GM13977 (cell line): ENCODE measurements around the gene ATP8A2.

Experiments used
- DNase-seq: peaks from one replicate; pipeline ENCODE4 v3.0.0; 2012; ENCODE audit warnings: low spot score
- CTCF ChIP-seq: IDR thresholded peaks from 2 replicates; pipeline ENCODE4 v1.5.1; 2012; ENCODE audit warnings: mild to moderate bottlenecking, control low read depth; ENCODE audit not compliant: insufficient read depth; ENCODE audit errors: extremely low read depth, missing control alignments
- in situ Hi-C: fragments of 300-500 bp; cut with MboI; formaldehyde crosslinking; loops from one replicate; pipeline ENCODE4 v1.12.0; 2022; ENCODE audit warnings: low sequenced_read_pairs, low pct_unique_long_range_greater_than_20kb, mixed read lengths, inconsistent platforms; ENCODE audit not compliant: unreplicated experiment

Gene ATP8A2

GRCh38 chr13:25879466-25879865 is 507.7 kb downstream of the ATP8A2 start:
- DNase-seq = no peak
- in situ Hi-C loops = no loop called here
- TF ChIP-seq CTCF = no peak

DNA sequence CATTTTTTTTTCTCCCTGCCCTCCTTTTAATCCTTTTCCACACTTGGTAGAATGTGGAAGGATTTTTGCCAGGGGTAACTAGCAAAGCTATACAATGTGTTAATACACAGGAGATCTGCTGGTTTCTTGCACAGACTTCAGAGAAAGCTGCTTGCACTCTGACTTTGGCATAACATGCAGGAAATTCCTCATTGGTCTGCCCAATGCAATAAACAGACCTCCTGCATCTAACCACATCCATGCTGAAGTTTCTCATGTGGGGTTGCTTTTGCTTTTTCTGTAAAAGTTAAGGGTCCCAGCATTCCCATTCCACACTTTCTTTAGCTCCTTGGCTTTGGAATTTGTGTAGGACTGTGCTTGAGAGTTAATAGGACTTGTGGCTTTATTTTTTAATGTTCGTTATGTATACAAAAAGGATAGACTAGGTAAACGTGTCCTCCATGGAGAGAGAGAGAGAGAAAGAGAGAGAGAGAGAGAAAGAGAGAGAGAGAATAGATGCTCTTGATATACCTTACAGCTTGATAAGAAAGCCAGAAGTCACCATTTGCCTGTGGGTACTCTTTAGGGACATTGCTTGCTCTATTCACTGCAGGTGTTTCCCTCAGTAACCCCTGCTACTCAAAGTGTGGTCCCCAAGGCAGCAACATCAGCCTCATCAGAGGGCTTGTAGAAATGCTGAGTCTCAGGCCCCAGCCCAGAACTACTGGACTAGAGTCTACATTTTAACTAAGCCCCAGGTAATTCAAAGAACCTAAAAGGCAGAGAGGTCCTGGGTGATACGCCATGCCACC is 509.6 kb downstream of the ATP8A2 start:
- no peak for TF ChIP-seq CTCF
- in situ Hi-C loops = no loop called here
- DNase-seq = no peak

GRCh38 chr13:25881971-25882451 is 510.2 kb downstream of the ATP8A2 start:
- TF ChIP-seq CTCF = no peak
- in situ Hi-C loops = no loop called here
- DNase-seq = no peak

DNA sequence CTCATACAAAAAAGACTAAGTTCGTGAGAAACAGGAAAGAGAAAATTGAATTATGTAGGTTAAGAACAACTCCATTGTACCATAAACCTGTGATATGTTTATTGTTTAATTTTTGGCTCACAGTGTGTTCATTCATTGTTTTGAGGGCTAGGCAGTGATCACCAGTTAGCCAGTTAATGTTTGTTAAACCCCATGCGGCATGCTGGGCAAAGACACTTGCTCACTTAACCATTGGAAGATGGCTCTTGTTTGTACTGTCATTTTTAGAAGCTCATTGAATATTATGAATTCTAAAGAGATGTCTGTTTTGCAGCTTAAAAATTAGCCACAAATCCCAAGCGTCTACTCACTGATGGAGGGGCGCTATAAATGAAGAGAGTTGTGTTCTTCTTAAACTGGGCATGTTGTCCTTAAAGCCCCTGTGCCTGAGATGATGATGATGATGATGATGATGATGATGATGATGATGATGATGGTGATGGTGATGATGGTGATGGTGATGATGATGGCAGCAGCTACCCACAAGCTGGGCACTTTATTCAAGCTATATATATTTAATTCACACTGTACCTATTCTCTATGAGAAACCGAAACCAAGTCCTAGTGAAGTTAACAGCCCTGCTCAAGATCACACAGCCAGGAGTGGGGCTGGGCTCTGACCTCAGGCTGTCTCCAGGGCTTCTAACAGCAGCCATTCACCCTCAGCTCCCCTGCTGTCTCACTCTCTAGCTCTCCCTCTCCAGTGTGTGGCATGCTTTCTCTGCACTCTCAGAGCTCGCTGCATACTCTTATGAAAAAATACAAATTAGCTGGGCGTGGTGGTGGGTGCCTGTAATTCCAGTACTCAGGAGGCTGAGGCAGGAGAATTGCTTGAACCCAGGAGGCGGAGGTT is 510.9 kb downstream of the ATP8A2 start:
- no peak for TF ChIP-seq CTCF
- in situ Hi-C loops = no loop called here
- DNase-seq = no peak

DNA sequence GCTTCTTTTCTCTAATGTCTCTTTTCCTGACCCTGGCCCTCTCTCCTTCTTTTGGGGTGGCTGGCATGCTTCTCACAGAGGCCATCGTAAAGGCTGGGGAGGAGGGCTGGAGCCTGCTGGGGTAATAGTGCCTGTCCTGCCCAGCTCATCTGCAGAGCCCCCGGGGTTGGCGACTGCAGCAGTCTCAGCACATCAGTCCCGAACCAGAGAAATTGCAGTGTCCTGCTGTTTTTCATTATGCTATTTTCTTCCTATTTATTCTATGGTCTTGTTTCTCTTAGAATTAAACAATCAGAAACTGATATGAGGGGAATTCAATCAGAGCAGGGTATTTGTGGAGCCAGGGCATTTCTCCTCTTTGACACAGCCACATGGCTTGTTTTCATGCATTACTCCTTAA is 513.6 kb downstream of the ATP8A2 start:
- DNase-seq = no peak
- TF ChIP-seq CTCF = no peak
- in situ Hi-C loops = no loop called here

- in situ Hi-C loops = no loop called here
Measured at GRCh38 chr13:25886438-25887214, 514.9 kb downstream of the ATP8A2 start.

More at GRCh38 chr13:25886438-25887214, 514.9 kb downstream of the ATP8A2 start:
- TF ChIP-seq CTCF = no peak
- DNase-seq = no peak
